ENCODE measurements around the gene DACT2.
"Not testable (repeated sequence)": the region's sequence is repeated elsewhere in the genome, so short reads cannot be mapped to it uniquely, and the experiment has no call there.

Gene DACT2

DNA sequence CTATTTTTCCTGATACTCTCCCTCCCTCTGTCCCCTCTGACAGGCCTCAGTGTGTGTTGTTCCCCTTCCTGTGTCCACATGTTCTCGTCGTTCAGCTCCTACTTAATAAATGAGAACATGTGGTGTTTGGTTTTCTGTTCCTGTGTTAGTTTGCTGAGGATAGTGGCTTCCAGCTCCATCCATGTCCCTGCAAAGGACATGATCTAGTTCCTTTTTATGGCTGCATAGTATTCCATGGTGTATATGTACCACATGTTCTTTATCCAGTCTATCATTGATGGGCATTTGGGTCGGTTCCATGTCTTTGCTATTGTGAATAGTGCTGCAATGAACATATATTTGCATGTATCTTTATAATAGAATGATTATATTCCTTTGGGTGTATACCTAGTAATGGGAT is 51.8 kb downstream of the DACT2 start:
- not testable (repeated sequence) for DNase-seq (ENCODE audit: low read depth in 3 of 3, low spot score in 1 of 3)

DNA sequence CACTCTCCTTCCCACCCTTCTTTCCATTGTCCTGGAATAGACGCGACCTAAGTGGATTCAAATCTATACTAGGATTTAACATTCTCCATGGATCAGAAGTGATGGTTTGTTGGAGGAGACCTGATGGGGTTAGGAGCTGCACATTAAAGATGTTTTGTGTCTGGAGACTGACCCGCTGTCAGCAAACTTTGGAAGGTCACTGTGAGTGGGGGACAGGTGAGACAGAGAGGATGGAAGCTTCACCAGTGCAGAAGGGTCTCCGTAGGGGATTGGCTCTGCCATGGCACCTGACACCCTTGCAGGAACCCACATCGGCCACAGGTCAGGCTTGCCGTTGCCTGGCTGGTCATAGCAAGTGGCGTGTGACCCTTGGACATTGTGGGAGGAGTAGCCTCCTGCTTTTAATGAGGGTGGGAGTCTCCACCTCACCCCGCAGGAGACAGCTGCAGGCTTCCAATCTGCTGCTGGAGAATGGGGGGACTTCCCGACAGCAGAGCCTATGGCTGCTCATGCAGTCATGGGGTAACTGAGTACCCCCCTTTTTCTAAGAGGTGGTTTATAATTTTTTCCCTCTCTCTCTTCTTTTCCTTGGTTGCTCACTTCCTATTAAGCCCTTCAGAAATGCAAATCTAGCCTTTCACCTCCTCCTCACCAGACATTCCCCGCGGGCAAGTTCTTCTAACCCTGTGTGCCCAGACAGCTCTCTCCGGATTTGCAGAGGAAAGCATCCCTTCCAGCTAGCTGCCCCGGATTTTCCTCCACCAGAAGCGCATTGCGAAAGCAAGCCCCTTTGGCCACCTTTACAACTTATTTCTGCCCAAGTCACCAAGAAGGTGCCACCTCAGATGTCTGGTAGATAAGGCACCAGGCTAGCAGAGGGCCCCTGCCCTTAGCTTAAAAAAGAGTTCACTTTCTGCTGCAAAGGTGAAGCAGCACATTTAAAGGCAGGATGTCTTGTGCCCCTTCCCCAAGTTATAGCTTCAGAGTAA is 53.5 kb downstream of the DACT2 start:
- no peak for DNase-seq (ENCODE audit: low read depth in 3 of 3, low spot score in 1 of 3)

DNA sequence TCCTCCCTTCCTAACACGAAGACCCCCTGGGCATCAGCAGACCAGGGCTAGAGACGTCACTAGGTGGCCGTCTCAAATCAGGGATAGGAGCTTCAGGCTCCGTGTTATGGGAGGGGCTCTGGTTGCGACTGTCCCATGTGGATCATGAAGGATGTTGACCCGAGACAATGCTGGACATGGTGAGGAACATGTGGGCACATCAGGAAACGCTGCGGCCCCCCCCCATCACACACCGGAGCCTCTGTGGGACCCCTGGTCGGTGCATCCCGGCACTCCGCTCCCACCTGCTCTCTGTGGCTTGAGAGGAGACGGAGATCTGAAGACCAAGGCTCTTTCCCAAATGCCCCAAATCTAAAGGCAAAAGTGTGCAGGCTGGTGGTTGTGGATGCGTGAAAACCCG is 54.2 kb downstream of the DACT2 start:
- no peak for DNase-seq (ENCODE audit: low read depth in 3 of 3, low spot score in 1 of 3)

DNA sequence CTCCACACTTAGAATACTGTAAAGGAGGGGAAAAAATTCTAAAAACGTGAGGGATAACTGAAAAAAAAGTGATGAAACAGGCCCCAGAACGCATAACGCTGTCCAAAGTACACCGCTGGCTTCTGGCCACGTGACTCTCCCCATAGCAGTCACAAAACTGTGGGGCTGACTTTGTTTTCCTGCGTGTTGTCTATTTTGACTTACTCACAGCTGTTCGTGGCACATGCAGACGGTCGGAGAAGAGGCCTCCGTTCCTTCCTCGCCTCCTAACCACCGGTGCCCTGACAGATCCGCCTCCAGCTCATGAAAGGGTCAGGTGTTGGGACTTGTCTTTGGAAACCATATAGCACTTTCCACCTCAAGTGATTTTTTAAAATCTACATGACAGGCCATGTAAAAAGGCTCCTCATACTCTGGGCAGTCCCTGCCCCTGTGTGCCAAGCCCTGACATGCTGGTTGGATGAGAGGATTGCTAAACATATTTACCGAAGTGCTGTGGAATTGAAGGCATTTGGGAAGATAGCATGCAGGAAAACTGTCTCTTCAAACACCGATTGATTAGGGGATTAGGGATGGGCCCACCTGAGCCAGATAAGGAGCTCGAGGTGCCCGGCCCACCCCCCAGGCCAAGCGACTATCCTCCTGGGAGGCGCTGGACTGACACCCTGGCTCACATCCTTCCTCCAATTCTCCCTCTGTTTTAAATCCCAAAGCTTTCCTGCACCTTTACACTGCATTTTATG is 54.8 kb downstream of the DACT2 start:
- no peak for DNase-seq (ENCODE audit: low read depth in 3 of 3, low spot score in 1 of 3)

DNA sequence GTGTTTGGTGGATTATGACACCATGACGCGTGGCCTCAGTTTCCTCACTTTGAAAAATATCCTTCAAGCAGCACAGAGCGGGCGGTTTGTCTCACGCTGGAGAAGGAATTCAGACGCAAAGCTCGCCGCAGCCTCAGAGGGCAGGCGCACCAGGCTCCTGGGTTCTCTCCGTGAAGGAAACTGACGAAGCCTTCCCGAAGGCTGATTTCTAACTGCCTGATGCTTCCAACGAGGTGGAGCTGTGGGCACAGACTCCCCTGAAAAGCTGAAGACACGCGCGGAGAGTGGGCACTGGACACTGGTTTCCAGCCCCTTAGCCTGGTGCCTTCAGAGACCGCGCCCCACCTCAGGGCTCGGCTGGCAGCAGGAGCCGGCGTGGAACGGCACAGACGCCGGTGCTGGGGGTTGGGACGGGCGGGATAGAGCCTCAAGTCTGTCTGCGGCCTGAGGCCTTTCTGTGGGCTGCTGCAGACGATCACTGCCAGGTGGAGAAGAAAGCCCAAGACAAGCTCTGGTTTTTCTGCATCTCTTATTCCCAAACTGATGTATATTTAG is 56.1 kb downstream of the DACT2 start:
- DNase-seq (ENCODE audit: low read depth in 3 of 3, low spot score in 1 of 3) = no peak

DNA sequence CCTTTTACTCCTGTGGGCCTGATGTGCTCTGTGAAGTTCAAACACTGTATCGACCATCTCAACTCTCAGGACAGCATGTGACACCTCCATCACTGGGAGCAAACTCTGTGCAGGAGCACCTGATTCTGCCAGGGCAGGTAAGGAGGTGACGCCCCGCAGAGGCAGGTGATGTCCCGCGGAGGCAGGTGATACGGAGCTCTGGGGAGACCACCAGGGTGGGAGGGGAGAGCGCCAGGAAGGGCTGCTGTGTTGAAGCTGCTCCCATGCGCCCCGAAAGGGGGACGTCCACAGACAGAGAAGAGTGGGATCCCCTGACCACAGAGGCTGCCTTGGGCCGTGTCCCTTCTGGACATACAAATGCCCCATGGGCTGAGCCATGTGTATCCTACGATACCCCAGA is 58.3 kb downstream of the DACT2 start:
- DNase-seq (ENCODE audit: low read depth in 3 of 3, low spot score in 1 of 3) = no peak

DNA sequence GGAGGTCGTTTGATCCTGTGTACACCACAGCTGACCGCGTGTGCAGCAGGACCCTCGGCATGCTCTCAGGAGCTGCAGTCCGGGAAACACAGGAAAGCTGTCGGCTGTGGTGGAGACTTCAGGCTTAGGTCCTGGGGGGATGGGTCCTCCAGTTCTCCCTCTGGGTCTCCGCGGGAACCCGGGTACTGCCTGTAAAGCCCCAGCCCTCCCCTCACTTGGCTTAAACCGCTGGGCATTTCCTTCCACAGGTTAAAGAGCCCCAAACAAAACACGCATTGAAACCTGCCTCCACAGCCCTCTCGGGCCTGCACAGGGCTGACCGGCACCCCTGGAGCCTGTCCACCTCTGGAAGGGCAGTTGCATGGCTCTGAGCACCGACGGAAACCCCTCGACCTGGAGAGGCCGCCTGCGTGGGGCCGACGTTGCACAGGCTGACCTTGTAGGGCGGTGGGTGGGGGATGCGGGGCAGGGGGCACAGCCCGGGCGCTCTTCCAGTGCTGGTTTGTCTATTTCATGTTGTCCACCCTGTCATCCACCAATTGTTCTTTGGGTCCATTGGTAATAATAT is 59.1 kb downstream of the DACT2 start:
- no peak for DNase-seq (ENCODE audit: low read depth in 3 of 3, low spot score in 1 of 3)

DNA sequence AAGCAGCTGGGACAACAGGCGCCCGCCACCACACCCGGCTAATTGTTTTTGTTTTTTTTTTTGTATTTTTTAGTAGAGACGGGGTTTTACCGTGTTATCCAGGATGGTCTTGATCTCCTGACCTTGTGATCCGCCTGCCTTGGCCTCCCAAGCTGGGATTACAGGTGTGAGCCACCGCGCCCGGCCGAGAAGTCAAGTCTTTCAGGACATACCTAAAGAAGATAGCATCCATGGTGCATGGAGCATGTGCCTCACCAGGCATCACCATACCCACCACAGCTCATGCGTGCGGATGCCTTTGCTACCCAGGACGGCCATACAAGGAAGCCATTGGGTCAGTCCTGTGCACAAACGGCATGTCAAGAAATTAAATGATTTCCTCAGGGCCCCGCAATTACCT is 60.8 kb downstream of the DACT2 start:
- no peak for DNase-seq (ENCODE audit: low read depth in 3 of 3, low spot score in 1 of 3)

DNA sequence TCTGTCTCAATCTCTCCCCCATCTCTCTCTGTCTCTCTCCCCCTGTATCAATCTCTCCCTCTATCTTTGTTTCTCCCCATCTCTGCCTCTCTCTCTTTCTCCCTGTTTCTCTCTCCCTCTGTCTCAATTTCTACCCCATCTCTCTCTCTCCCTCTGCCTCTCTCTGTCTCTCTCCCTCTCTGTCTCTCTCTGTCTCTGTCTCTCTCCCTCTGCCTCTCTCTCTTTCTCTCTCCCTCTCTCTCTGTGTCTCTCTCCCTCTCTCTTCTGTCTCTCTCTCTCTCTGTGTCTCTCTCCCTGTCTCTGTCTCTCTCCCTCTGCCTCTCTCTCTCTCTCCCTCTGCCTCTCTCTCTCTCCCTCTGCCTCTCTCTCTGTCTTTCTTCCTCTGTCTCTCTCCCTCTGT is 62.6 kb downstream of the DACT2 start:
- no peak for DNase-seq (ENCODE audit: low read depth in 3 of 3, low spot score in 1 of 3)

Data from stimulated activated CD4-positive, alpha-beta T cell treated with anti-CD3 and anti-CD28 coated beads, TNF-alpha, amount 100 ng/mL, for 1 hour (primary cell).